Measurements from ENCODE around the gene STOX1.

The STOX1 gene

DNA sequence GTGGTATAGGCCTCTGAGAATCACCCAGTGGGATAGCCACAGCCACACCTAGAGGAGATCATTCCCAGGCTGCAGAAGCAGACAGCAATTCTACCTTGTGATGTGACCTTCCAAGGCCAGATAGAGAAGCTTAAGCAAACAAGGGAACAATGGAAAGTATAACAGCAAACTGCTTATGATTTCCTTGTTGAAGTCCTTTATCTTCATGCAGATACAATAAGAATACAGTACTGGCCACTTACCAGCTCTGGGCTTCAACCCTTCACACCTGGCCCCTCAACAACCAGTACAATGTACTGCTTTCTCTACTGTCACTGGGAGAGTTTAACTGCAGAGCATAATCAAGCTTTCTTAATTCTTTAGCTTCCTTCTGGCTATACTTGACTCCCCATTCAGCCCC, 51.2 kb downstream of the STOX1 start:
- Histone ChIP-seq H3K4me2 (no peak overlapping the region), H3K4me1 (no peaks in the 10 kb centered on the region), H3K9ac (no peak overlapping the region), H3K27me3 (no peaks in the 10 kb centered on the region), H3K27ac (no peak overlapping the region), H3K36me3 (no peaks in the 10 kb centered on the region), H3K9me3 (no peaks in the 10 kb centered on the region), H3K4me3 (no peak overlapping the region), H4K20me1 (no peaks in the 10 kb centered on the region)
- no peak for TF ChIP-seq Cebpa-rat (IDR thresholded peaks at IDR 0.05)

DNA sequence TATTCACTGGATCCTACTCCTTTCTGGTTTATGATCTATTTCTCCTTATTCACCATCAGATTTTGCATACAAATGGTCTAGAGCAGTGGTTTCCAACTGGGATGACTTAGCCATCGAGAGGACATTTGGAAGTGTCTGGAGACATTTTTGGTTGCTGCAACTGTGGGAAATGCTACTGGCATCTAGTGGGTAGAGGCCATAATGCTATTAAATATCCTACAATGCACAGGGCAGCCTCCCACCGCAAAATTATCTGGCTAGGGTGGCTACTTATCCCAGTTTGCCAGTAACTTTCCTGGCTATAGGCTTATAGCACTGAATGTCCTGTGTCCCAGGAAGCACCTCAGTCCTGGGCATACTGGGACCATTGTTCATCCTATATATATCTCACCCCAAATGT, 52.3 kb downstream of the STOX1 start:
- no peaks in the 10 kb centered on the region for H3K4me1 ChIP-seq
- H3K9ac ChIP-seq, result no peak overlapping the region
- no peaks in the 10 kb centered on the region for H4K20me1 ChIP-seq
- H3K27me3 ChIP-seq, result no peaks in the 10 kb centered on the region
- H3K27ac ChIP-seq, result no peak overlapping the region
- no peaks in the 10 kb centered on the region for H3K9me3 ChIP-seq
- no peak for TF ChIP-seq Cebpa-rat (IDR thresholded peaks at IDR 0.05)
- no peak overlapping the region for H3K4me3 ChIP-seq
- no peak overlapping the region for H3K4me2 ChIP-seq
- no peaks in the 10 kb centered on the region for H3K36me3 ChIP-seq

DNA sequence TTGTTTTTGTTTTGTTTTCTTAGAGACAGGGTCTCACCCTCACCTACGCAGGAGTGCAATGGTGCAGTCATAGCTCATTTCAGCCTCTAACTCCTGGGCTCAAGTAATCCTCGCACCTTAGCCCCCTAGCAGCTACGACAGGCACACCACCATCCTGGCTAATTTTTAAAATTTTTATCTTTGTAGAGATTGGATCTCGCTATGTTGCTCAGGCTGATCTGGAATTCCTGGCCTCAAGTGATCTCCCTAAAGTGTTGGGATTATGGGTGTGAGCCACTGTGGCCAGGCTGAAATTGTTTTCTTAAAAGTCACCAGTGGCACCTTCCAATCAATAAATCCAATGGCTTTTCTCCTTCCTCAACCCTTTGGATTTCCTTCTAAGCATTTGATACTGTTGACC, 52.9 kb downstream of the STOX1 start:
- no peaks in the 10 kb centered on the region for H4K20me1 ChIP-seq
- H3K36me3 ChIP-seq, result no peaks in the 10 kb centered on the region; the same call in 1 of the 2 replicates
- H3K9me3 ChIP-seq, result no peaks in the 10 kb centered on the region
- no peak overlapping the region for H3K4me2 ChIP-seq
- no peaks in the 10 kb centered on the region for H3K4me1 ChIP-seq
- no peak for TF ChIP-seq Cebpa-rat (IDR thresholded peaks at IDR 0.05)
- no peaks in the 10 kb centered on the region for H3K27me3 ChIP-seq
- no peak overlapping the region for H3K27ac ChIP-seq
- H3K9ac ChIP-seq, result no peak overlapping the region
- H3K4me3 ChIP-seq, result no peak overlapping the region

DNA sequence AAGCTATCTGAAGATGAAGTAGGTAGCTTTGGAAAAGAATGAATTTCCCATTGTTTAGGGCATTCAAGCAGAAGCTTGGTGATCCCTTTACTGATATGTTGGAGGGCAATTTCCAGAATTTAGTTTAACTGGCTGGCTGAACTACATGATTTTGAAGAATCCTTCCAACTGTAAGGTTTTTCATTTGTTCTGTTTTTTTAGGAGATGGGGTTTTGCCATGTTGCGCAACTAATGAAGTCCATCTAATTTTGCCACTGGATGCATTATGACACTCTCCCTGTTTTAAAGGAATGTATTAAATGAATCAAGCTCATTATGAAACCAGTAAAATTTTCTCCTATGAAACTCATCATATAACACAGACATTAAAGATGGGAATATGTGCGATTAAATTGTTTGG, 67.7 kb downstream of the STOX1 start:
- no peaks in the 10 kb centered on the region for H4K20me1 ChIP-seq
- TF ChIP-seq Cebpa-rat (IDR thresholded peaks at IDR 0.05), result peak; percentile 68; the same call in 1 of the 2 replicates
- no peak overlapping the region for H3K4me2 ChIP-seq

DNA sequence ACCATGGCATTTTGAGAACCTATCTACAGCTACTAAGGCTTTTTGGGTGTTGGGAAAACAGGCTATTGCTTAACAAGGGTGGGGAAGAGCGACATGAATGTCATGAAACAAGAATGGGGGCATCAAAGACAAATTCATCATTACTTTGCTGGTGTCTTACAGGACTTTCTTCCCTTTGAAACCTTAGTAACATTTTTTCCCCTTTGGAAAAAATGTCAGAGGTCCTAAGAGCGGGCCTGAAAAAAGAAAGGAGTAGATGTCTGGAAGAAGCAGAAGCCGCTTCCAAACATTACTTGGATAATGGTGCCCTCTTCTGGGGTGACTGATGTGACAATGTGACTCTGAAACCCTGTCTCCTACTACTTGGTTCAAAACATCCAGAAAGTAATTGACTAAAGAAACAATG, 70.0 kb downstream of the STOX1 start:
- Histone ChIP-seq H3K4me1 (peaks cover 15% of the 10 kb centered on the region), H3K27ac (no peak overlapping the region), H3K4me2 (no peak overlapping the region), H4K20me1 (peaks cover 8% of the 10 kb centered on the region; the same call in 1 of the 2 replicates), H3K9ac (no peak overlapping the region), H3K9me3 (no peaks in the 10 kb centered on the region), H3K36me3 (no peaks in the 10 kb centered on the region), H3K4me3 (no peak overlapping the region), H3K27me3 (no peaks in the 10 kb centered on the region)
- no peak for TF ChIP-seq Cebpa-rat (IDR thresholded peaks at IDR 0.05)

More for the DNA sequence above, 67.7 kb downstream of the STOX1 start:
- no peak overlapping the region for H3K4me3 ChIP-seq
- H3K9ac ChIP-seq, result no peak overlapping the region
- H3K36me3 ChIP-seq, result no peaks in the 10 kb centered on the region
- no peak overlapping the region for H3K27ac ChIP-seq
- peaks cover 2% of the 10 kb centered on the region; the same call in 1 of the 2 replicates for H3K4me1 ChIP-seq
- no peaks in the 10 kb centered on the region for H3K27me3 ChIP-seq
- no peaks in the 10 kb centered on the region for H3K9me3 ChIP-seq

DNA sequence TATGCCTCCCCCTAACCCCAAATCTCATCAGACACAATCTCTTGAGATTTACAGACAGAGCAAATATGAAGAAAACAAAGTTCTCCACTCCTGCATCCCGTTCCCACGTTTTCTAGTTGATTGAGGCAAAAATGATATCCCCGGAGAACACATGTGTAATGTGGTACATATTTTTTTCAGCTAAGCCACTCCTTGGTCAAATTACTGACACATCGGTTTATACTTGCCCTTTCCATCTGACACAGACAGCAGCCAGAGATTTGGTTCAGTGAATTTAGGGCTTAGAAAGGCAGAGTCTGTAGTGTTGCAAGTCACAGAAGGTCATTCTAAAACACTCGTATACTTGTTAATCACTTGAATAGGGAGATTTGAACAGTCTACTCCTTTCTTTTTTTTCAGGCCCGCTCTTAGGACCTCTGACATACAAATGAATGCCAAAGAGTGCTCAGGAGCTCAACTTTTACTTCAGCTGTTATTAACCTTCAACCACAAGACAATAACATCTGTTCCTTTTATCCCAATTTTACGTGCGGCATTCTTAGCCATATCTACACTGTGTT, 71.9 kb downstream of the STOX1 start:
- Histone ChIP-seq H3K4me2 (no peak overlapping the region), H3K36me3 (0 out of 2 replicates have a peak, but pooled peaks cover under 1% of the 10 kb centered on the region), H3K27me3 (no peaks in the 10 kb centered on the region), H3K4me3 (no peak overlapping the region), H3K9me3 (no peaks in the 10 kb centered on the region), H3K4me1 (peaks cover 24% of the 10 kb centered on the region), H3K9ac (no peak overlapping the region), H3K27ac (no peak overlapping the region), H4K20me1 (peaks cover 14% of the 10 kb centered on the region; the same call in 1 of the 2 replicates)
- no peak for TF ChIP-seq Cebpa-rat (IDR thresholded peaks at IDR 0.05)

DNA sequence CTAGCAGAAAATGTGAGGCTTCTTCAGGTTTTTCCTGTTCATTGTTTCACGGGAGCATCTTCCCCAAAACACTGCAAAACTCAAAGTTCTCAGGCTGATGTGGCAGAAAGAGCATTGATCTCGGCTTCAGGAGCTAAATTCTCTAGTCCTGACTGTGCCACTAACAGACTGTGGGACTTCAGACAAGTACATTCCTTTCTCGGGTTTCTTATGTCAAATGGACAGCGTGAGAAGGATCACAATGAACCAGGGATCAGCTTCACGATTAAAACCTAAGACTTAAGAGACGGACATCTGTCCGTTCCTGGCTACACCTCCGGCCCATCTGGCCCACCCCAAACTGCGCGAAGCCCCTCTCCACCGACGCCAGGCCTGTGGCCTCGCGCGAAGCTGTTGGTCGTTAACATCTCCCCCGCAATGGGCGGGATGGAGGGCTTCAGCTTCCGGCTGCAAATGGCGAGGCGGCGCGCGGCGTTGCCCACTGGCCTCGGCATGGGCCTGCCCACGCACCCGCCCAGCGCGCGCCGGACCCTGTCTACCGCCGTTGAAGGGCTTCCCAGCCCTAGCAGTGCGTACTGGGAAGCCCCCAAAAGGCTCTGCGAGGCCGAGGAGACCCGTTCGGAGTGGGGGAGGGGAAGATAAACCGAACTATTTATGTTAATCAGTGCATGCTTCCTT, 73.2 kb downstream of the STOX1 start:
- no peaks in the 10 kb centered on the region for H3K27me3 ChIP-seq
- H3K9ac ChIP-seq, result peak overlapping the region; percentile 93
- H3K4me1 ChIP-seq, result peaks cover 24% of the 10 kb centered on the region
- H4K20me1 ChIP-seq, result peaks cover 17% of the 10 kb centered on the region; the same call in 1 of the 2 replicates
- H3K27ac ChIP-seq, result peak overlapping the region; percentile 98
- no peak for TF ChIP-seq Cebpa-rat (IDR thresholded peaks at IDR 0.05)
- H3K9me3 ChIP-seq, result no peaks in the 10 kb centered on the region
- peaks cover 9% of the 10 kb centered on the region; the same call in 1 of the 2 replicates for H3K36me3 ChIP-seq
- H3K4me3 ChIP-seq, result peak overlapping the region; percentile 91
- H3K4me2 ChIP-seq, result peak overlapping the region; percentile 81

DNA sequence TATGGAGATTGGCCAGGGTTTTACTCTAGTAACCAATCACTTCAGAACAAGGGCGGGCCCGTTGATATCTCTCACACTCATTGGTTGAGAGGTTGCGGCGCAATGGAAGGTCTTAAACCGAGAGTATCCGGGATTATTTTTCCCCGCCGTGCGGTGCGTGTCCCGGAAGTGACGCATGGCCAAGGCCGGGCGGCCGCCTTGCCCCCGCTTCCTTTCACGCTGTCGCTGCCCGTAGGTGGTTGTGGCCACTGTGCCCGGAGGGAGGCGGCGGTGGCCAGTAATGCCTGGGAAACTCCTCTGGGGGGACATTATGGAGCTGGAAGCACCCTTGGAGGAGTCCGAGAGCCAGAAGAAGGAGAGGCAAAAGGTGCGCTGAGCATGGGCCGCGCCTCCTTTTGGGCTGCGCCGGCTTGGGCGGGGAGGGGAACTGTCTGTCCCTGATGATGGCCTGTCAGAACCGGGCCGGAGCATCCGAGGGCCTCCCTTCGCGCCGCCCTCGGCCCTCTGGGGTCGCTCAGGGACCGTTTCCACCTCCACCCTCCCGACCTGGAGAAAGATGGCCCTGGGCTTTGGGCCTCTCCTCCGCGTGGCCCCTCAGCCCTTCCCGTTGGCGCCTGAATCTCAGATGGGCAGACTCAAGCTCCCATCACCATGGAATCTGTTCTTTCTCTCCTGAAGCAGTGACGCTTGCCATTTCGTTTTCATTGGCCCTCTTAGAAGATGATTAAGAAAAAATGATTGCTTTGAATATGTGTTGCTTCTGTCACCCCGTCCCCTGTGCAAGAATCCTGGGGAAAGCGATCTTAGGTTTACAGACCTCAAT, 74.0 kb downstream of the STOX1 start, which contains the start of gene DDX50:
TSS of gene DDX50 (plus strand) at position 211 of the 823 bp plus-strand sequence. CDS start at position 281, 70 bp downstream.
- peaks cover 22% of the 10 kb centered on the region; the same call in 1 of the 2 replicates for H4K20me1 ChIP-seq
- no peaks in the 10 kb centered on the region for H3K9me3 ChIP-seq
- H3K27me3 ChIP-seq, result no peaks in the 10 kb centered on the region
- H3K4me3 ChIP-seq, result peak within 1 kb of the TSS; percentile 91
- peaks cover 15% of the 10 kb centered on the region for H3K36me3 ChIP-seq
- peak within 1 kb of the TSS; percentile 98 for H3K27ac ChIP-seq
- peak within 1 kb of the TSS; percentile 93 for H3K9ac ChIP-seq
- peaks cover 24% of the 10 kb centered on the region for H3K4me1 ChIP-seq
- TF ChIP-seq Cebpa-rat (IDR thresholded peaks at IDR 0.05), result no peak
- H3K4me2 ChIP-seq, result peak within 1 kb of the TSS; percentile 95

DNA sequence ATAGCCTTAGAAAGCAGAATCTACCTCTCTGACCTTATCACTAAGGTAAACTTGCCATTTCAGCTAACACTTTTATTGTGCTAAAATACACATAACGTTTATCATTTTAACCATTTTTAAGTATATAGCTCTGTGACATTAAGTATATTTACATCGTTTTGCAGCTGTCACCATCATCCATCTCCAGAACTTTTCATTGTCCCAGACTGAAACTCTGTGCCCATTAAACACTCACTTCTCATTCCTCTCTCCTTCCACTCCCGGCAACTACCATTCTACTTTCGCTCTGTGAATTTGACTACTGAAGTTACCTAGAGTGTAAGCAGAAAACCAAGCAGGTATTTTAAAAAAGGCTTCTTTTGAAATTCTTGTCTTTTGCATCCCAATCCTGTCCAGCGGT, 75.1 kb downstream of the STOX1 start:
- no peak for TF ChIP-seq Cebpa-rat (IDR thresholded peaks at IDR 0.05)
- Histone ChIP-seq H3K36me3 (peaks cover 26% of the 10 kb centered on the region), H3K4me2 (peak overlapping the region; percentile 95), H3K9me3 (no peaks in the 10 kb centered on the region), H3K27me3 (no peaks in the 10 kb centered on the region), H4K20me1 (peaks cover 30% of the 10 kb centered on the region), H3K9ac (peak overlapping the region; percentile 93), H3K4me3 (peak overlapping the region; percentile 91), H3K4me1 (peaks cover 24% of the 10 kb centered on the region), H3K27ac (peak overlapping the region; percentile 98; the same call in 1 of the 2 replicates)

Data from BLaER1 (cell line).